Mesenchymal stem cell (in vitro differentiated cells and primary cell): Measurements from ENCODE around the gene C6orf47.

Experiments
- DNase-seq: peaks from one replicate; pipeline ENCODE4 v3.0.0-alpha.2; 2013
- H2AFZ ChIP-seq: one replicate; pipeline ENCODE4 v1.6.1; 2013; ENCODE audit warnings: low read depth, mild to moderate bottlenecking, control low read depth, inconsistent platforms, low read length, moderate library complexity
- H2AK5ac ChIP-seq: 2 replicates; pipeline ENCODE4 v1.6.1; 2013; ENCODE audit warnings: low read length, moderate library complexity, mild to moderate bottlenecking, inconsistent platforms; ENCODE audit not compliant: severe bottlenecking
- H2BK120ac ChIP-seq: one replicate; pipeline ENCODE4 v1.6.1; 2013; ENCODE audit warnings: low read depth, mild to moderate bottlenecking, inconsistent platforms, low read length, moderate library complexity
- H2BK12ac ChIP-seq, 2 experiments: one replicate each; pipeline ENCODE4 v1.6.1; 2013; ENCODE audit warnings: inconsistent platforms in 2 of 2, low read length in 2 of 2, mild to moderate bottlenecking in 2 of 2, moderate library complexity in 2 of 2, control low read depth in 1 of 2
- H2BK15ac ChIP-seq: one replicate; pipeline ENCODE4 v1.6.1; 2013; ENCODE audit warnings: mild to moderate bottlenecking, low read depth, inconsistent platforms; ENCODE audit not compliant: poor library complexity, severe bottlenecking
- H2BK5ac ChIP-seq: 2 replicates; pipeline ENCODE4 v1.6.1; 2013; ENCODE audit warnings: low read depth, mild to moderate bottlenecking, low read length, control low read depth, inconsistent platforms; ENCODE audit not compliant: poor library complexity, severe bottlenecking
- H3K14ac ChIP-seq, 2 experiments: one replicate each; pipeline ENCODE4 v1.6.1; 2013; ENCODE audit warnings: inconsistent platforms in 2 of 2, low read length in 2 of 2, control low read depth in 1 of 2, mild to moderate bottlenecking in 1 of 2, moderate library complexity in 1 of 2
- H3K18ac ChIP-seq, 2 experiments: one replicate each; pipeline ENCODE4 v1.6.1; 2013; ENCODE audit warnings: inconsistent platforms in 2 of 2, low read length in 2 of 2, control low read depth in 1 of 2, low read depth in 1 of 2, mild to moderate bottlenecking in 1 of 2
- H3K23ac ChIP-seq, 2 experiments: one replicate each; pipeline ENCODE4 v1.6.1; 2013; ENCODE audit warnings: inconsistent platforms in 2 of 2, low read length in 2 of 2, mild to moderate bottlenecking in 2 of 2, moderate library complexity in 2 of 2, control low read depth in 1 of 2
- H3K27ac ChIP-seq: 2 replicates; pipeline ENCODE4 v1.5.1; 2013; ENCODE audit warnings: mild to moderate bottlenecking, moderate library complexity, low read length, control low read depth, inconsistent platforms; ENCODE audit not compliant: poor library complexity, severe bottlenecking
- H3K27me3 ChIP-seq, 2 experiments: 2 replicates each; pipeline versions ENCODE4 v1.6.1 to v1.7.0; 2013; ENCODE audit warnings: low read length in 2 of 2, mild to moderate bottlenecking in 2 of 2, moderate library complexity in 2 of 2, control low read depth in 1 of 2, inconsistent platforms in 1 of 2; ENCODE audit not compliant: control insufficient read depth in 1 of 2, insufficient read depth in 1 of 2
- H3K36me3 ChIP-seq, 2 experiments: 2 replicates each; pipeline versions ENCODE4 v1.6.1 to v1.7.0; 2013; ENCODE audit warnings: low read length in 2 of 2, control low read depth in 1 of 2, inconsistent platforms in 1 of 2, low read depth in 1 of 2, mild to moderate bottlenecking in 1 of 2; ENCODE audit not compliant: insufficient read depth in 2 of 2, control insufficient read depth in 1 of 2
- H3K4ac ChIP-seq, 2 experiments: one replicate each; pipeline ENCODE4 v1.6.1; 2013; ENCODE audit warnings: inconsistent platforms in 2 of 2, low read length in 2 of 2, mild to moderate bottlenecking in 2 of 2, moderate library complexity in 2 of 2, control low read depth in 1 of 2, low read depth in 1 of 2
- H3K4me1 ChIP-seq: 2 replicates; pipeline ENCODE4 v1.6.1; 2013; ENCODE audit warnings: low read depth, low read length, control low read depth; ENCODE audit not compliant: control insufficient read depth, insufficient read depth
- H3K4me2 ChIP-seq: 2 replicates; pipeline ENCODE4 v1.6.1; 2013; ENCODE audit warnings: low read length, mild to moderate bottlenecking, inconsistent platforms; ENCODE audit not compliant: poor library complexity, severe bottlenecking
- H3K4me3 ChIP-seq, 2 experiments: 2 replicates each; pipeline versions ENCODE4 v1.5.1 to v1.7.0; 2013; ENCODE audit warnings: low read length in 2 of 2, mild to moderate bottlenecking in 2 of 2, control low read depth in 1 of 2, low read depth in 1 of 2; ENCODE audit not compliant: insufficient read depth in 1 of 2
- H3K79me1 ChIP-seq: replicated peaks from 2 replicates; pipeline ENCODE4 v1.6.1; 2013; ENCODE audit warnings: mild to moderate bottlenecking, control low read depth, low read length, inconsistent platforms; ENCODE audit not compliant: poor library complexity, severe bottlenecking
- H3K9ac ChIP-seq: 2 replicates; pipeline ENCODE4 v1.7.0; 2013; ENCODE audit warnings: mild to moderate bottlenecking, low read length, moderate library complexity
- H3K9me3 ChIP-seq: 2 replicates; pipeline ENCODE4 v1.7.0; 2013; ENCODE audit warnings: mild to moderate bottlenecking, low read length; ENCODE audit not compliant: control insufficient read depth
- H4K8ac ChIP-seq: one replicate; pipeline ENCODE4 v1.6.1; 2013; ENCODE audit warnings: inconsistent platforms, mild to moderate bottlenecking, low read length, moderate library complexity
- H4K91ac ChIP-seq: one replicate; pipeline ENCODE4 v1.6.1; 2013; ENCODE audit warnings: mild to moderate bottlenecking, low read length, inconsistent platforms
- whole genome bisulfite sequencing: methylation state at CpG from one replicate; pipeline ENCODE4 v1.1.7; 2013; ENCODE audit warnings: mixed read lengths; 5-methylcytosine and 5-hydroxymethylcytosine counted together

C6orf47 gene

GRCh38 chr6:31680226-31681134 is 19.9 kb upstream of the C6orf47 start, which contains the start of gene LY6G5C:
TSS of gene LY6G5C (minus strand) at chr6:31681067. CDS start at chr6:31680373, 694 bp downstream.
- Histone ChIP-seq H4K91ac (no peak within 1 kb of the TSS), H2AK5ac (no peak within 1 kb of the TSS), H2BK5ac (no peak within 1 kb of the TSS), H3K18ac (peak within 1 kb of the TSS; percentile 50 to 70), H2AFZ (peak within 1 kb of the TSS; percentile 66), H3K9me3 (no peaks in the 10 kb centered on the region), H3K27ac (peak within 1 kb of the TSS; percentile 53), H3K79me1 (no peaks in the 10 kb centered on the region), H2BK15ac (peak within 1 kb of the TSS; percentile 55), H3K36me3 (peaks cover 14% of the 10 kb centered on the region in 2 experiments), H3K9ac (peak within 1 kb of the TSS; percentile 81), H4K8ac (peak within 1 kb of the TSS; percentile 78), H2BK120ac (peak within 1 kb of the TSS; percentile 12), H3K27me3 (no peaks in the 10 kb centered on the region), H3K23ac (no peak within 1 kb of the TSS), H3K4me2 (peak within 1 kb of the TSS; percentile 71), H3K14ac (peak within 1 kb of the TSS in 1 of 2 experiments; percentile 6), H3K4ac (peak within 1 kb of the TSS in 1 of 2 experiments; percentile 6), H2BK12ac (peak within 1 kb of the TSS in 1 of 2 experiments; percentile 38), H3K4me1 (peaks cover 12% of the 10 kb centered on the region), H3K4me3 (peak within 1 kb of the TSS; percentile 48 to 75)
- DNase-seq: peak; percentile 90
- WGBS: 14% methylated on average over 17 of the region's 17 CpGs

GRCh38 chr6:31677955-31678354 is 17.4 kb upstream of the C6orf47 start:
- Histone ChIP-seq H2AFZ (no peak overlapping the region), H2AK5ac (no peak overlapping the region)

GRCh38 chr6:31676904-31677303 is 16.3 kb upstream of the C6orf47 start:
- Histone ChIP-seq H3K4ac (no peak overlapping the region), H2AK5ac (no peak overlapping the region), H3K4me3 (no peak overlapping the region), H2BK120ac (no peak overlapping the region), H3K14ac (no peak overlapping the region), H4K91ac (no peak overlapping the region), H3K9me3 (no peaks in the 10 kb centered on the region), H3K27ac (no peak overlapping the region), H3K36me3 (peaks cover 25 to 33% of the 10 kb centered on the region in 2 experiments), H3K9ac (no peak overlapping the region), H3K4me2 (no peak overlapping the region), H3K18ac (no peak overlapping the region), H2BK5ac (no peak overlapping the region), H3K4me1 (peaks cover 11% of the 10 kb centered on the region), H4K8ac (no peak overlapping the region), H3K23ac (no peak overlapping the region), H3K79me1 (peaks cover 5% of the 10 kb centered on the region), H2AFZ (no peak overlapping the region), H3K27me3 (no peaks in the 10 kb centered on the region), H2BK15ac (no peak overlapping the region), H2BK12ac (no peak overlapping the region)
- 73% methylated on average over 3 of the region's 6 CpGs for WGBS
- DNase-seq: no peak

More at GRCh38 chr6:31677955-31678354, 17.4 kb upstream of the C6orf47 start:
- Histone ChIP-seq H3K9ac (no peak overlapping the region), H3K18ac (no peak overlapping the region), H3K14ac (no peak overlapping the region), H3K4ac (no peak overlapping the region), H3K4me2 (no peak overlapping the region), H3K79me1 (peaks cover 2% of the 10 kb centered on the region), H4K91ac (no peak overlapping the region), H2BK15ac (no peak overlapping the region), H2BK12ac (no peak overlapping the region), H3K23ac (no peak overlapping the region), H3K9me3 (no peaks in the 10 kb centered on the region), H3K4me3 (no peak overlapping the region), H3K4me1 (peaks cover 12% of the 10 kb centered on the region), H2BK5ac (no peak overlapping the region), H3K27me3 (no peaks in the 10 kb centered on the region), H3K27ac (no peak overlapping the region), H2BK120ac (no peak overlapping the region), H3K36me3 (peaks cover 18 to 22% of the 10 kb centered on the region in 2 experiments), H4K8ac (no peak overlapping the region)
- 82% methylated on average over 8 of the region's 8 CpGs for WGBS
- no peak for DNase-seq

GRCh38 chr6:31676322-31676903 is 15.8 kb upstream of the C6orf47 start:
- Histone ChIP-seq H3K4me3 (no peak overlapping the region), H3K9ac (no peak overlapping the region), H2BK12ac (no peak overlapping the region), H3K18ac (no peak overlapping the region), H3K27ac (no peak overlapping the region), H3K14ac (no peak overlapping the region), H3K4ac (no peak overlapping the region), H2BK120ac (no peak overlapping the region), H3K23ac (no peak overlapping the region), H2AFZ (no peak overlapping the region), H2AK5ac (no peak overlapping the region), H2BK15ac (no peak overlapping the region), H3K9me3 (no peaks in the 10 kb centered on the region), H3K4me2 (no peak overlapping the region), H4K91ac (no peak overlapping the region), H3K36me3 (peaks cover 30 to 38% of the 10 kb centered on the region in 2 experiments), H3K27me3 (no peaks in the 10 kb centered on the region), H3K4me1 (peaks cover 6% of the 10 kb centered on the region), H4K8ac (no peak overlapping the region), H2BK5ac (no peak overlapping the region), H3K79me1 (peaks cover 8% of the 10 kb centered on the region)
- 88% methylated on average over 4 of the region's 4 CpGs for WGBS
- no peak for DNase-seq
